CD4-positive, alpha-beta T cell treated with Interleukin-4 for 4 hours (primary cell): ENCODE data around the gene SLC43A2.

Experiments
- DNase-seq: peaks from one replicate; pipeline ENCODE4 v3.0.0-alpha.2; 2020

The SLC43A2 gene

DNA sequence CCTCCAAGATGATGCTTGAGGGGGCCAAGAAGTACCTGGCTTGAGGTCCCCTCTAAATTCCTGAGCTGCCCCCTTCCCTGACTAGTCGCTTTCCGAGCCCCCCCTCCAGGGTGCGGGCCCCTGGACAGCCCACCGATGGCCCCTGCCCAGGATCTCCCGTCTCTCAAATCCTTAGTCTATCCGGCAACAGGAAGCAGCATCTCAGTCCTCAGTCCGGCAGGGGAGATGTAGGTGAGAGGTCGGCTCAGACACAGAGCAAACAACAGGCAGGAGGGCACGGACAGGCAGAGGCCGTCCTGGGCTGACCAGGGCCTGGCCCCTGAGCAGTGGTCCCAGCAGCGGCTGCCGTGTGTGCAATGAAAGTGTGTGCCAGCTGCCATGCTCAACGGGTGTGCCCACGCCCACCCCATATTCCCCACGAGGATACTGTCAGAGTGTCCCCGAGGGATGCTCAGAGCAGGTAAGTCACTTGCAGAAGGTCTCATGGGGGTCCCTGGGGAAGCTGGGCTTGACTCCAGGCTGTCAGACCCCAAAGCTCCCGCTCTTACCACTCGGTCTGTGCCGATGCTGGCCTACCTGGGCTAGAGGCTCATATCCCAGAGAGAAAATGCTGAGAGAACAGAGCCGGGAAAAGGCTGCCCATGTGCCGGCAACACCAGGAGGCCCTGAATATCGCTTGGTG is 7.2 kb downstream of the SLC43A2 start:
- DNase-seq, result no peak

GRCh38 chr17:1620486-1620885 is 8.1 kb downstream of the SLC43A2 start:
- DNase-seq, result no peak

GRCh38 chr17:1617620-1618174 is 10.9 kb downstream of the SLC43A2 start:
- DNase-seq, result no peak

DNA sequence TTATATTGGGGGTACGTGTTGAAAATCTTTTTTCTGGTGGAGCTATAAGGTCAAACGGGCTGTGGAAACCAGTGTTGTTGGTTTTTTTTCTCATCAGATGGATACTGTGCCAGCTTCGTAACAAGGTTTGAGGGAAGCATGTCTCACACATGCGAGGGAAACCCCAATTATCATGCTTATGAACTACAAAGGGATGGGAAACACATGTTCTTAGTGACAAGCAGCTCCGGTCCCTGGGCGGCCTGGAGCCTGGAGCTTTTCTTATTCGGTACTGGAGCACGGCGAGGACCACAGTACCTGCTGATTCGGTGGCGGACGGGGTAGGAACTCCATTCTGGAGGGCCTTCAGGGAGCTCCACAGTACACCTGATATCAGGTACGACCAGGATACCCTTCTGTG is 12.5 kb downstream of the SLC43A2 start:
- no peak for DNase-seq

- DNase-seq, result no peak
Measured at GRCh38 chr17:1612400-1612799, 16.2 kb downstream of the SLC43A2 start.

DNA sequence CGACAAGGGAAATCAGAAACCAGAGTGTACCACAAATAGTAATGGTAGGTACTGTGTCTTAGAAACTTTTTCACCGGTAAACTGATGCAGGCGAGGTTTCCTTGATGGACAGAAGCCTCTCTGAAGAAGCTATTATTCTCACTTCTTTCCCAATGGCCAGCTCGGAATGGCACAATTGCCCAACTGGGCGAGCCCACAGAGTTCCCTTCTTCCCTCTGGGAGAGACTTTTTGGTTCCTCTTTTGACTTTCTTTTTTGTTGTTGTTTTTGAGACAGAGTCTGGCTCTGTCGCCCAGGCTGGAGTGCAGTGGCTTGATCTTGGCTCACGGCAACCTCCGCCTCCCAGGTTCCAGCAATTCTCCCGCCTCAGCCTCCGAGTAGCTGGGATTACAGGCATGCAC is 16.9 kb downstream of the SLC43A2 start:
- DNase-seq, result no peak

DNA sequence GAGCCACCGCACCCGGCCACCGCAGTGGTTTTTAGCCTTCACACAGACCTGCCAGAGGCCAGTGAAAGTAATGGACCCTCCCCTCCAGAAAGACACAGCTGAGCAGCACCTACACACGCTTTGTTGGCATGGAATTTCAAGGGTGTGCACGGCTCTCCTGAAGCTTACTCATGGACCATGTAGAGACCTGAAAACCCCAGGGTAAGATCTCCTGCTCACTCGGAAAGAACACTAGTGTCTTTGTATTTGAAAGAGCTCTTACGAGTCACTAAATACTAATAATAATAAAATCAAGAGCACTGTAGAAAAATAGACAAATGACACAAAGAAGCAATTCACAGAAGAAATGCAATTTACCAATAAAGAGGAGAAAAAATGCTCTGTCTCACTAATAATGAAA is 20.0 kb downstream of the SLC43A2 start:
- no peak for DNase-seq

GRCh38 chr17:1607971-1608320 is 20.7 kb downstream of the SLC43A2 start:
- DNase-seq, result no peak

GRCh38 chr17:1606352-1606985 is 22.2 kb downstream of the SLC43A2 start:
- no peak for DNase-seq

DNA sequence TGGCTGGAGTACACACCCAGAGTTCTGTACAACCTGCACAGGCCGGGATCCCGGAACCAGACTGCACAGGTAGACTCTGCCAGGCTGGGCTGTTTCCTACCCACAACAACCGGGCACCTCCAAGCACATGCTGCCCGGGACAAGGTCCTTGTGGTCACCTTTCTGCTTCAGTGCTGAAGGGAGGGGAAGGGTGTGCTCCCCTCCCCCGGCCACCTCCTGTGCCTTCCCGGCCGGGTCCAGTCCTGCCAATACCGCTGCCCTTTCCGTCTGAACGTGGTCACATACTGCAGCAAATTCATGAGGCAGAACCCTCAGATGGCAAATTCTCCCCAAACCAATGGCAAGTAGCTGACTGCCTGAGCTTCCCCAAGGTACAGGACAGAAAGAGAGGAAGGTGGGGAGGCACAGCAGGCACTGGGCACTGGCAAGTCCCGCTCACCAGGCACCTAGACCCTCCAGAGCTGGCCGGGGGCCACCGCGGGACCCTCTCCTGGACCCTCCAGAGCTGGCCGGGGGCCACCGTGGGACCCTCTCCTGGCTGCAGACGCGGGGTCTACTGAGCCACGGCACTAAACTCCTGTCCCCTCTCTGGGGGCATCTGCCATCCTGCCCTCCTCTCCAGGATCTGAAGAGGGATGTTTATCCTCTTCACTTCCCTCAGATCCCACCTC is 22.8 kb downstream of the SLC43A2 start:
- no peak for DNase-seq

GRCh38 chr17:1604831-1605528 is 23.7 kb downstream of the SLC43A2 start:
- no peak for DNase-seq

- DNase-seq, result no peak
Measured at GRCh38 chr17:1601571-1601970, 27.1 kb downstream of the SLC43A2 start.

GRCh38 chr17:1598399-1599095 is 30.1 kb downstream of the SLC43A2 start:
- DNase-seq, result no peak

GRCh38 chr17:1597861-1598342 is 30.7 kb downstream of the SLC43A2 start:
- DNase-seq, result no peak

- no peak for DNase-seq
Measured at GRCh38 chr17:1593630-1593931, 35.1 kb downstream of the SLC43A2 start.

GRCh38 chr17:1592751-1593629 is 35.6 kb downstream of the SLC43A2 start:
- no peak for DNase-seq

DNA sequence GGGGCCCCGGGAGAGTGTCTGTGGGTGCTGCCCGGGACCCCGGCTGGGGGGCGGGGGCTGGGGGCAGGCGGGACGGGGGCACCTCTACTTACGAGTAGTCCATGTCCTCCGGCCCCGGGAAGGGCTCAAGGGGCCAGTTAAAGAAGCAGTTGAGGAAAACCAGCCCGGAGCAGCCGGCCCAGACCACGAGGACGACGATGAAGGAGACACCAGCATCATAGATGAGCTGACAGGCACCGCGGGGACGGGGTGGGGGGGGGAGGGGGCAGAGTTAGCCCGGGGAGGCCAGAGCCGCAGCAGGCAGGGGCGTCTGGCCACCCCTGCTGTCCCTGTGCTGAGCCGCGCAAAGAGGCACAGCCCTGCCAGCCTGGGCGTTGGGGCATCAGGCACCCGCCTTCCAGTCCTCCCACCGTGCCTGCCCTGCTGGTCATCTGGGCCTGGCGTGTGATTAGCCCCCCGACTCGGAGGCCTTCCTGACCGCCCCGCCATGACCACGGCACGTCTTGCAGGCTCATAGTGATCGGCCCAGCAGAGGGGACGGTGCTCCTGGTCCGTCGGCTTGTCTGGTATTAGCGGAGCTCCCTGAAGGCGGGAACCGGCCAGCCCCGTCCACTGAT is 37.1 kb downstream of the SLC43A2 start:
- no peak for DNase-seq

DNA sequence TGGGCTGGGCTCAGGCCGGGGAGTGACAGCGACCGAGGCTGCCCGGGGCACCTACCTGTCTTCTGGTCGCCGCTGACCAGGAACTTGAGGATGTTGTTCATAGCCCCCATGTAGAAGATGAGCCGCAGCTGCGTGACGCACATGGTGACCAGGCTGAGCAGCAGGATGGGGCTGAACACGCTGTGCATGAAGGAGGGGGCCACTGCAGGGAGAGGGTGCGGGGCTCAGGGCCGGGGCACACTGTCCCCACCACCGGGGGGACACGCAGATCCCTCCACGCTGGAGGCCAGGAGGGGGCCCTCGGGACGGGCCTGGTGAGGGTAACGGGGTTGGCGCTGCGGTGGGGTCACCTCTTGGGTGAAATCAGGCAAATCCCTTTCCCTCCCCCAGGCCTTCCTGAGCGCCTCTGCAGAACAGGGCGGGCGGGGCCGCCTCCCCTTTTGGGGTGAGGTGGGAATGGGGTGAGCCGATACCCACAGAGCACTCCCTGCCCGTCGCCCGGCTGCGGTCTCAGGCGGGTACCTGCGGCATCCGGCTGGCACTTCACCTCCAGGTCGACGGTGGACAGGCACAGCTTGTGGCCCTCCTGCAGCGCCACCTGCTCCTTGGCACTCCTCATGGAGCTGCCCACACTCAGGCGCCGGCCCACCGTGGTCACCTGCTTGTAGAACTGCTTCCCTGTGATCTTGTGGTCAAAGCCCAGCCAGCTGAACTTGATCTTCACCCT is 37.7 kb downstream of the SLC43A2 start:
- no peak for DNase-seq

DNA sequence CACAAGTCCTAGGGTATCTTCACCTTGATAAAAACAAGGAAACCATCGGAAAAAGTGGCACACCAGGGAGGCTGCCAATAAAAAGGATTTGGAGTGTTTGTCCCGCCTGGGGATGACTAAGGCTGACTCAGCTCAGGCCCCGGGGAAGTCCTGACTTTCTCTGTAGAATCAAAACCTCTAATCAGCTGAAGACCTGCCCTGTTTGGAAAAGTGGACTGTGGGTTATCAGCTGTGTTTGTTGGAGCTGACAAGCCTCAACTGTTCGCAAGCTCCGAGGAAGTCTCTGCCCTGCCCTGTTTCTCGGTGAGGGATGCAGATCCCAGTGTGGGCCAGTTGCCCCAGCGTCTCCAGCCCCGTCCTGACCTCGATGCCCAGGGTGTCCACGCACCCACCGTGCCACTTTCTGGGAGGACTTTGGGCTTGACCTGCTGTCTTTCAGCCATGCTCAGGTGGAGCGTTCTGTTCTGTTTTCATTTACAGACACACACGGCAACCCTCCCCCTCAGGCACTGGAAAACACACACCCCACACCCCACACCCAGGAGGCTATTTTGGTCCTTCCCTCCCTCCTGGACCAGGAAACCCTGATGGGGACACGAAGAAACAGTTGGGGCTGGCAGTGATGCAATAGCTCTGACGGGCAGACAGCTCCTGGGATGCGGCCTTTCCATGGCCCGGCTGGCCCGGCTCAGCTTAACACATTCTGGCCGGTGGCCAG is 38.4 kb downstream of the SLC43A2 start:
- no peak for DNase-seq
